K562 (cell line): Measurements from ENCODE around the gene CCNY. TPM values are rescaled to one million over a fixed set of nuclear protein-coding genes. Genes with fewer than 3 reads are reported as not detected.

ENCODE experiments used
- CREM ChIP-seq: IDR thresholded peaks from 2 replicates; pipeline ENCODE4 v1.6.1; 2014; ENCODE audit warnings: antibody characterized with exemption, low read depth
- DPF2 ChIP-seq: fragments of 450-650 bp; IDR thresholded peaks from 2 replicates; pipeline ENCODE4 v1.6.1; 2016
- ELF1 ChIP-seq: fragments of 200-800 bp; sonication (Bioruptor generic); IDR thresholded peaks from 2 replicates; pipeline ENCODE4 v1.6.1; 2016; ENCODE audit warnings: missing genetic modification characterization, missing compliant biosample characterization
- ELF4 ChIP-seq: fragments of 450-650 bp; formaldehyde crosslinking; IDR thresholded peaks from 2 replicates; pipeline ENCODE4 v1.4.0; 2022; ENCODE audit warnings: missing genetic modification characterization
- FIP1L1 ChIP-seq: fragments of 200-400 bp; formaldehyde crosslinking; IDR thresholded peaks from 2 replicates; pipeline ENCODE4 v1.6.1; 2018; ENCODE audit warnings: mild to moderate bottlenecking, low read depth, low read length; ENCODE audit not compliant: poor library complexity, severe bottlenecking
- HDAC1 ChIP-seq, 2 experiments: fragments of 450-650 bp; IDR thresholded peaks; 2 replicates each; pipeline ENCODE4 v1.6.1; 2016 to 2017; ENCODE audit warnings: inconsistent platforms in 1 of 2, mild to moderate bottlenecking in 1 of 2, moderate library complexity in 1 of 2
- KDM1A ChIP-seq, 2 experiments: fragments of 450-650 bp; IDR thresholded peaks; 2 replicates each; pipeline ENCODE4 v1.6.1; 2016; ENCODE audit warnings: mild to moderate bottlenecking in 2 of 2
- LCOR ChIP-seq: sonication (generic); formaldehyde crosslinking; IDR thresholded peaks from 2 replicates; pipeline ENCODE4 v1.8.0; 2022; ENCODE audit warnings: mild to moderate bottlenecking, missing genetic modification reagents
- MECOM ChIP-seq: fragments of 250-450 bp; sonication (Bioruptor Pico); IDR thresholded peaks from 2 replicates; pipeline ENCODE4 v1.8.0; 2022; ENCODE audit warnings: inconsistent platforms
- MYNN ChIP-seq, 2 experiments: sonication (generic); formaldehyde crosslinking in 1 of 2; IDR thresholded peaks; 2 replicates each; pipeline versions ENCODE4 v1.5.0 to v1.6.1; 2016 to 2020; ENCODE audit warnings: antibody characterized with exemption in 1 of 2, missing genetic modification reagents in 1 of 2
- PML ChIP-seq: IDR thresholded peaks from 2 replicates; pipeline ENCODE4 v1.6.1; 2012; ENCODE audit warnings: low read length, inconsistent platforms
- POLR2AphosphoS5 ChIP-seq: IDR thresholded peaks from 2 replicates; pipeline ENCODE4 v1.6.1; 2011; ENCODE audit warnings: mild to moderate bottlenecking, low read depth, low read length, moderate library complexity; ENCODE audit not compliant: control insufficient read depth, insufficient read depth
- RAD21 ChIP-seq, 2 experiments: fragments of 250-450 bp in 1 of 2; fragments of 450-650 bp in 1 of 2; sonication (Bioruptor Pico) in 1 of 2; formaldehyde crosslinking in 1 of 2; IDR thresholded peaks in 1 of 2; conservative IDR thresholded peaks in 1 of 2; 2 replicates each; pipeline versions ENCODE4 v1.4.0 to v1.8.0; 2020 to 2022; ENCODE audit warnings: mild to moderate bottlenecking in 2 of 2, moderate library complexity in 1 of 2
- SMAD4 ChIP-seq: fragments of 250-450 bp; sonication (Bioruptor Pico); conservative IDR thresholded peaks from 2 replicates; pipeline ENCODE4 v1.8.0; 2021; ENCODE audit warnings: inconsistent platforms, mild to moderate bottlenecking, moderate library complexity
- SMARCA4 ChIP-seq: fragments of 450-650 bp; IDR thresholded peaks from 2 replicates; pipeline ENCODE4 v1.6.1; 2016
- TAL1 ChIP-seq: fragments of 450-650 bp; IDR thresholded peaks from 2 replicates; pipeline ENCODE4 v1.6.1; 2016; ENCODE audit warnings: mild to moderate bottlenecking
- TBL1XR1 ChIP-seq, 2 experiments: IDR thresholded peaks; 2 replicates each; pipeline ENCODE4 v1.6.1; 2012; ENCODE audit warnings: improper control_type of control experiment in 2 of 2, low read length in 2 of 2, mild to moderate bottlenecking in 1 of 2
- TRIM24 ChIP-seq, 2 experiments: fragments of 450-650 bp; IDR thresholded peaks; 2 replicates each; pipeline ENCODE4 v1.6.1; 2016
- ZBTB8A ChIP-seq: fragments of 450-650 bp; IDR thresholded peaks from 2 replicates; pipeline ENCODE4 v1.6.1; 2018; ENCODE audit warnings: mild to moderate bottlenecking, moderate library complexity; ENCODE audit not compliant: partially characterized antibody
- ZEB2 ChIP-seq: fragments of 450-650 bp; IDR thresholded peaks from 2 replicates; pipeline ENCODE4 v1.6.1; 2016
- polyA plus RNA-seq, 8 experiments: library from polyadenylated mRNA; depleted of rRNA in 4 of 8; stranded (reverse) in 5 of 8; unstranded in 3 of 8; fragments of >200 nt; fragmentation: Nextera tagmentation in 2 of 8; fragmentation: Illumina TruSeq in 1 of 8; extraction: Ambion mirVana in 2 of 8; extraction: Trizol in 1 of 8; gene quantifications; 2 replicates each; pipeline versions ENCODE4 v1.2.1 to v1.2.3, GENCODE V29; 2011 to 2014; ENCODE audit warnings: inconsistent platforms in 1 of 8, missing spikeins in 1 of 8
- total RNA-seq, 7 experiments: library from RNA; depleted of rRNA in 6 of 7; stranded (reverse); fragments of >200 nt in 6 of 7; fragmentation: Illumina TruSeq in 2 of 7; extraction: Trizol in 2 of 7; gene quantifications; 2 replicates each; pipeline versions ENCODE4 v1.2.1 to v1.2.3, GENCODE V29; 2011 to 2021; ENCODE audit warnings: low replicate concordance in 1 of 7
- TF ChIP-seq, protein P1 (sequence below): IDR thresholded peaks from 2 replicates; pipeline ENCODE4 v1.6.1; 2012; ENCODE audit warnings: low read depth, low read length, improper control_type of control experiment, borderline replicate concordance
- TF ChIP-seq, protein P2 (sequence below), 2 experiments: fragments of 450-650 bp; conservative IDR thresholded peaks; 2 replicates each; pipeline ENCODE4 v1.6.1; 2017; ENCODE audit warnings: mild to moderate bottlenecking in 2 of 2, moderate library complexity in 2 of 2
- TF ChIP-seq, protein P3 (sequence below), 2 experiments: fragments of 450-650 bp; IDR thresholded peaks; 2 replicates each; pipeline ENCODE4 v1.6.1; 2018; ENCODE audit warnings: mild to moderate bottlenecking in 2 of 2, low read depth in 1 of 2; ENCODE audit not compliant: partially characterized antibody in 2 of 2

CCNY gene
- total and polyA plus RNA-seq, 9 of the 15 experiments (the other 6 are each of a cell fraction or from before 2014, with no cell fraction given): 8.4 to 109 (median 38.6) TPM

DNA sequence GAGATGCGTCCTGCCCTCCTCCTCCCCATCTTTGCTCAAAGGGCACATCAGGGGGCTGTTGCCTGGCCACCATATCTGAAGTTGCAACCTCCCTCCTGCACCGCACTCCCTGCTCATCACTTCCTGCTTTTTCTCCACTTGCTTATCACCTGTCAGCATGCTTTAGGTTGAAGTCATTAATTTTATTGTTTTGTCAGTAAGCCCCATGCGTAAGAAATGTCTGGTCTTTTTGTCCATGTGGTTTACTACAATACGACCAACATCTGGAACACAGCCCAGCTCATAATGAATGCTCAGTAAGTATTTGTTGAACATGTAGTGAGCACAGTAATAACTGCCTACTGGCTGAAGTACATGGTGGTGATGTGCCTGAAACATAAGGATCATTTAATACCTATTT is 197.3 kb downstream of the CCNY start (continued):
- TF ChIP-seq SMAD4 (CRISPR knock-in tag) (peak; percentile 82), LCOR (CRISPR knock-in tag) (no peak; the same call in 1 of the 2 replicates), TRIM24 (IDR thresholded peaks at IDR 0.05) (peak; percentile 52 to 73), POLR2AphosphoS5 (peak; percentile 68), DPF2 (peak; percentile 83), ZBTB8A (no peak), HDAC1 (IDR thresholded peaks at IDR 0.05) (peak in 1 of 2 experiments; percentile 63; a peak in 2 of 4 replicates), CREM (peak; percentile 53; the same call in 1 of the 2 replicates), SMARCA4 (peak; percentile 80), MYNN (IDR thresholded peaks at IDR 0.05) (0 out of 2 replicates have a peak, but pooled peaks have one; percentile 27), MYNN (CRISPR knock-in tag; IDR thresholded peaks at IDR 0.05) (no peak), ZEB2 (peak; percentile 81), ELF1 (peak; percentile 35; the same call in 1 of the 2 replicates), PML (peak; percentile 76), TAL1 (peak; percentile 84), TBL1XR1 (IDR thresholded peaks at IDR 0.05; ENCODE audit: low read length in 2 of 2) (peak in 1 of 2 experiments; percentile 46; a peak in 1 of 4 replicates), RAD21 (CRISPR knock-in tag; conservative IDR thresholded peaks at IDR 0.05 in 1 of 2, IDR thresholded peaks at IDR 0.05 in 1 of 2) (0 out of 4 replicates have a peak, but pooled peaks of 1 of the 2 experiments have one; percentile 2), MECOM (peak; percentile 76; the same call in 1 of the 2 replicates), KDM1A (IDR thresholded peaks at IDR 0.05) (peak; percentile 55 to 72; a peak in 3 of 4 replicates), FIP1L1 (no peak), ELF4 (CRISPR knock-in tag) (peak; percentile 90)
- TF ChIP-seq, protein P1, sequence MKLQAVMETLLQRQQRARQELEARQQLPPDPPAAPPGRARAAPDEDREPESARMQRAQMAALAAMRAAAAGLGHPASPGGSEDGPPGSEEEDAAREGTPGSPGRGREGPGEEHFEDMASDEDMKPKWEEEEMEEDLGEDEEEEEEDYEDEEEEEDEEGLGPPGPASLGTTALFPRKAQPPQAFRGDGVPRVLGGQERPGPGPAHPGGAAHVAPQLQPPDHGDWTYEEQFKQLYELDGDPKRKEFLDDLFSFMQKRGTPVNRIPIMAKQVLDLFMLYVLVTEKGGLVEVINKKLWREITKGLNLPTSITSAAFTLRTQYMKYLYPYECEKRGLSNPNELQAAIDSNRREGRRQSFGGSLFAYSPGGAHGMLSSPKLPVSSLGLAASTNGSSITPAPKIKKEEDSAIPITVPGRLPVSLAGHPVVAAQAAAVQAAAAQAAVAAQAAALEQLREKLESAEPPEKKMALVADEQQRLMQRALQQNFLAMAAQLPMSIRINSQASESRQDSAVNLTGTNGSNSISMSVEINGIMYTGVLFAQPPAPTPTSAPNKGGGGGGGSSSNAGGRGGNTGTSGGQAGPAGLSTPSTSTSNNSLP: peak; percentile 66; the same call in 1 of the 2 replicates
- TF ChIP-seq, protein P2, sequence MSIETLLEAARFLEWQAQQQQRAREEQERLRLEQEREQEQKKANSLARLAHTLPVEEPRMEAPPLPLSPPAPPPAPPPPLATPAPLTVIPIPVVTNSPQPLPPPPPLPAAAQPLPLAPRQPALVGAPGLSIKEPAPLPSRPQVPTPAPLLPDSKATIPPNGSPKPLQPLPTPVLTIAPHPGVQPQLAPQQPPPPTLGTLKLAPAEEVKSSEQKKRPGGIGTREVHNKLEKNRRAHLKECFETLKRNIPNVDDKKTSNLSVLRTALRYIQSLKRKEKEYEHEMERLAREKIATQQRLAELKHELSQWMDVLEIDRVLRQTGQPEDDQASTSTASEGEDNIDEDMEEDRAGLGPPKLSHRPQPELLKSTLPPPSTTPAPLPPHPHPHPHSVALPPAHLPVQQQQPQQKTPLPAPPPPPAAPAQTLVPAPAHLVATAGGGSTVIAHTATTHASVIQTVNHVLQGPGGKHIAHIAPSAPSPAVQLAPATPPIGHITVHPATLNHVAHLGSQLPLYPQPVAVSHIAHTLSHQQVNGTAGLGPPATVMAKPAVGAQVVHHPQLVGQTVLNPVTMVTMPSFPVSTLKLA (conservative IDR thresholded peaks at IDR 0.05): peak; percentile 46 to 81; a peak in 3 of 4 replicates
- TF ChIP-seq, protein P3, sequence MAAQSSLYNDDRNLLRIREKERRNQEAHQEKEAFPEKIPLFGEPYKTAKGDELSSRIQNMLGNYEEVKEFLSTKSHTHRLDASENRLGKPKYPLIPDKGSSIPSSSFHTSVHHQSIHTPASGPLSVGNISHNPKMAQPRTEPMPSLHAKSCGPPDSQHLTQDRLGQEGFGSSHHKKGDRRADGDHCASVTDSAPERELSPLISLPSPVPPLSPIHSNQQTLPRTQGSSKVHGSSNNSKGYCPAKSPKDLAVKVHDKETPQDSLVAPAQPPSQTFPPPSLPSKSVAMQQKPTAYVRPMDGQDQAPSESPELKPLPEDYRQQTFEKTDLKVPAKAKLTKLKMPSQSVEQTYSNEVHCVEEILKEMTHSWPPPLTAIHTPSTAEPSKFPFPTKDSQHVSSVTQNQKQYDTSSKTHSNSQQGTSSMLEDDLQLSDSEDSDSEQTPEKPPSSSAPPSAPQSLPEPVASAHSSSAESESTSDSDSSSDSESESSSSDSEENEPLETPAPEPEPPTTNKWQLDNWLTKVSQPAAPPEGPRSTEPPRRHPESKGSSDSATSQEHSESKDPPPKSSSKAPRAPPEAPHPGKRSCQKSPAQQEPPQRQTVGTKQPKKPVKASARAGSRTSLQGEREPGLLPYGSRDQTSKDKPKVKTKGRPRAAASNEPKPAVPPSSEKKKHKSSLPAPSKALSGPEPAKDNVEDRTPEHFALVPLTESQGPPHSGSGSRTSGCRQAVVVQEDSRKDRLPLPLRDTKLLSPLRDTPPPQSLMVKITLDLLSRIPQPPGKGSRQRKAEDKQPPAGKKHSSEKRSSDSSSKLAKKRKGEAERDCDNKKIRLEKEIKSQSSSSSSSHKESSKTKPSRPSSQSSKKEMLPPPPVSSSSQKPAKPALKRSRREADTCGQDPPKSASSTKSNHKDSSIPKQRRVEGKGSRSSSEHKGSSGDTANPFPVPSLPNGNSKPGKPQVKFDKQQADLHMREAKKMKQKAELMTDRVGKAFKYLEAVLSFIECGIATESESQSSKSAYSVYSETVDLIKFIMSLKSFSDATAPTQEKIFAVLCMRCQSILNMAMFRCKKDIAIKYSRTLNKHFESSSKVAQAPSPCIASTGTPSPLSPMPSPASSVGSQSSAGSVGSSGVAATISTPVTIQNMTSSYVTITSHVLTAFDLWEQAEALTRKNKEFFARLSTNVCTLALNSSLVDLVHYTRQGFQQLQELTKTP (IDR thresholded peaks at IDR 0.05; ENCODE audit: low read depth in 1 of 2, partially characterized antibody in 2 of 2): no peak
